DMS 273 treated with DMSO at 0.1 percent for 48 hours (cell line): Measurements from ENCODE around the gene TMCO2.
A peak's percentile ranks its signal among the peaks of the same experiment; 100 is the strongest.

Experiments used
- DNase-seq: peaks from one replicate; lab custom pipeline; 2025; lab: John Stamatoyannopoulos, UW

The TMCO2 gene

DNA sequence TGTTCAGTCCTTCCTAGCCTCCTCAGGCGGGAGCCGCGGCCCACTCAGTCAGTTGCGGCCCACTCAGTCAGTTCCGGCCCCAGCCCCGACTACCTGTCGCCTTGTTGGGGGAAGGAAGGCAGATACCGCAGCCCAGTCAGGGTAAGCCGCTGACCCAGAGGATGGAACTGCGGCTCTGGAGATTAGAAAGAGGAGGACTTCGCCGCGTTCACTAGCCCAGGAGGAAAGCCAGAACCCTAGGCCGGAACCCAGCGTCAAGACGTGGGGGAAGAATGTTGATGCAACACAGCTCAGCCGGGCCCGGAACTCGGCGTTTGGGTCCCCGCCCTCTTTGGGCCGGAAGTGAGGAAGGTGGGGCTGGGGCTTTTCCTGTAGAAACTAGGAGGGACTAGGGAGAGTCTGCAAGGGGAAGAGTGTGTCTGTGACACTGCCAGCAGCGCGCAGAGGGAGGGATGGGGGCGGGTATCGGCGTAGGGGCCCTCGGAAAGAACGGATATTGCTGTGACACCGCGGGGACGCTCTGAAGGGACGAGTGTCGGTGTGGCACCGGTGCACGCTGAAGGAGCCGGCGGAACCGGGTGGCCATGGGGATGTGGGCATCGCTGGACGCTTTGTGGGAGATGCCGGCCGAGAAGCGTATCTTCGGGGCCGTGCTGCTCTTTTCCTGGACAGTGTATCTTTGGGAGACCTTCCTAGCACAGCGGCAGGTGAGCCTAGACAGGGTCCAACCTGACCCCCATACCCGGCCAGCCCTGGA, 10.1 kb downstream of the TMCO2 start, which contains the start of gene ZMPSTE24:
Gene ZMPSTE24, plus strand, starts transcription at position 549 of the 757 bp plus-strand sequence. Its CDS starts 36 bp downstream, at position 585.
- peak; percentile 100 for DNase-seq

DNA sequence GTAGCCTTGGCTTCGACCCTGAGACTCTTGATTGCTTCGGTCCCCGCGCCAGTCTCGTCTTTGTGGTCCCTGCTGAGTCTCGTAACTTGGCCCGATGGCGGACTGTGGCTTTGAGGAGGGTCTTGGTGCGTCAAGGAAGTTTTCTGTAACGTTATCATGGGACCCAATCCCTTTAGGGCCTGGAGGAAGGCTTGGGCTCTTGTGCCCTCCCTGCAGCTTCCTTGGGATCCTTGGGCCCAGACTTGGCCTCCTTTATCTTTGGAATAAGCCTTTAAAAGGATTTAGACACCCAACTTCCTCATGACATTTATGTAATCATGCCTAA, 10.7 kb downstream of the TMCO2 start:
- no peak for DNase-seq

DNA sequence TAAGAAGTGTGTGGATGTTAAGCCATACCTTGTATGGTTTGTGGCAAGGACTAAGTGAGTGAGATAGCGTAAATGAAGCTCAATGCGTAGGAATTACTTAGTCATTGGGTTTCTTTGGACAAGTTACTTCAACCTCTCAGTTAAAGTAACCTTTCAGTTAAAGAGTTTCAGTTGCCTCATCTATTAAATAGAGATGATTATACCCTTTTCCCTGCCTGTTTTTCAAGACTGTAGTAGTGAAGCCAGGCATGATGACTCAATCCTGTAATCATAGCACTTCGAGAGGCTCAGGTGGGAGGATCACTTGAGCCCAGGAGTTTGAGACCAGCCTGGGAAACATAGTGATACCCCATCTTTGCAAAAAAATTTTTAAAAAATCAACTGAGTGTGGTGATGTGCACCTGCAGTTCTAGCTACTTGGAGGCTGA, 16.6 kb downstream of the TMCO2 start:
- DNase-seq: no peak

DNA sequence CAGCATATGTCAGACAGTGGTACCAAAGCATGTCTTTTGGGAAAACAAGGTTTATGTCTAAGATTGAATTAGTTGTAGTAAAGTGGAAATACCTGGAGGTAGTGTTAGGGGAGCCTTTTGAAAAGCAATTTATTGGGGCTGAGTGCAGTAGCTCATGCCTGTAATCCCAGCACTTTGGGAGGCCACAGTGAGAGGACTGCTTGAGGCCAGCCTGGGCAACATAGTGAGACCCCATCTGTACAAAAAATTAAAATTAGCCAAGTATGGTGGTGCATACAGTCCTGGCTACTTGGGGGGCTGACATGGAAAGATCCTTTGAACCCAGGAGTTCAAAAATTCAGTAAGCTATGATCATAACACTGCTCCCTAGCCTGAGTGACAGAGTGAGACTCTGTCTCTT, 17.6 kb downstream of the TMCO2 start:
- no peak for DNase-seq

DNA sequence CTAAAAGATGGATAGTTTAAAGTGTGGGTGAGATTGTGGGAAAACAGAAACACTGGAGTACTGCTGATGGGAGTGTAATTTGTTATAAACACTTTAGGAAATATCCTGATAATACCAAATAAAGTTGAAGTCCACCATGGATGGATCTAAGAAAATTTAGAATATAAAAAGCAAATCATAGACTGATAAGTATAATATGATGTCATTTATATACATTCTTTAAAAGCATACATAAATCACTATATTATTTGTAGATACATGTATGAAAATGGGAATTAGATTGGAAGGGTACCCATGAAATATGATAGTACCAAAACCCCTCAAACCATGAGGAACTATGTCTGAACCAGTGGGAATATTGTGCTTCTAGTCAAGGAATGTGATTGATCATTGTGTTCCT, 18.2 kb downstream of the TMCO2 start:
- DNase-seq: no peak

DNA sequence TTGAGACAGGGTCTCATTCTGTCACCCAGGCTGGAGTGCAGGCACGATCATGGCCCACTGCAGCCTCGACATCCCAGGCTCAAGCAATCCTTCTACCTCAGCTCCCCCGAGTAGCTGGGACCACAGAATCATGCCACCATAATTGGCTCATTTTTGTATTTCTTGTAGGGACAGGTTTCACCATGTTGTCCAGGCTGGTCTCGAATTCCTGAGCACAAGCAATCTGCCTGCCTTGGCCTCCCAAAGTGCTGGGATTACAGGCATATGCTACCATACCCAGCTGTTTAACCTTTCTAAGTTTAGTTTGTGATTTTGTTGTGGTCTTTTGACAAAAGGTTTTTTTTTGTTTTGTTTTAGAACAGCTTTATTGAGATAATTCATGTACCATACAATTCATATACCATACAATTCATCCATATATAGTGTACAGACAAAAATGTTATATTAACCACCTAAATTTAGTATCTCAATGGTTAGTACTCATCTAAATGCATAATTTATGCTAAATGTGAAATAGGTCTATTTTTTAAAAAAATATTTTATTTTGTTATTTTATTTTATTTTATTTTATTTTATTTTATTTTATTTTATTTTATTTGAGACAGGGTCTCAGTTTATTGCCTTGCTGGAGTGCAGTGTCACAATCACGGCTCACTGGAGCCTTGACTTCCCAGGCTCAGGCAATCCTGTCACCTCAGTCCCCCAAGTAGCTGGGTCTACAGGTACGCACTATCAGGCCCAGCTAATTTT, 19.2 kb downstream of the TMCO2 start:
- no peak for DNase-seq

DNA sequence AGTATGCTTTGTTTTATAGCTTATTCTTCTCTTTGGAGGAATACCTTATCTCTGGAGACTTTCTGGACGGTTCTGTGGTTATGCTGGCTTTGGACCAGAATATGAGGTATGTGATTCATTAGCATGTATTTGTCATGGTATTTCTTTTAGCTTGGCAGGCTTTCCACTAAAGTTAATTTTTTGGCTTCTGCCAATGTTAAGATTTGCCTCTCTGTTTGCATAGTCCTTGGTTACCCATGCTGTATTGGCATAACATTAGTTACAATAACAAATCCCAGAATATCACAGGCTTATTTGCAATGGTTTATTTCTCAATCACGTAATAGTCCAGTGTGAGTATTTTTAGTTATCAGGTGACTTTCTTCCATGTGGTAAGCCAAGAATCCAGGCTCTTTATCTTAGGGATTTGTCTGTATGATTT, 20.0 kb downstream of the TMCO2 start:
- DNase-seq: no peak

DNA sequence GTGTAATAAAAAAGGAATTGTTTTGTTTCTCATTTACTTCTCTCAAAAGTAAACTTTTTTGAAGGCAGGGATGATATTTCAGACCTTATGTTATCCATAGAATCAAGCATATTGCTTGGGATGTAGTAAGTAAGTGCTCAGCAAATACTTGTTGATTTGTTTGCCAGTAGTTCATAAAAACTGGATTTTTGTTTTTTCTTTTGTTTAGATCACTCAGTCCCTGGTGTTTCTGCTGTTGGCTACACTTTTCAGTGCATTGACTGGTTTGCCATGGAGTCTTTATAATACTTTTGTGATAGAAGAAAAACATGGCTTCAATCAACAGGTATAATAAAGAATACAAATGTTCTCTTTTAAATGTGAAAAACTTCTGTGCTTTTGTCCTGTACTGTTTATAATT, 20.5 kb downstream of the TMCO2 start:
- DNase-seq: no peak

DNA sequence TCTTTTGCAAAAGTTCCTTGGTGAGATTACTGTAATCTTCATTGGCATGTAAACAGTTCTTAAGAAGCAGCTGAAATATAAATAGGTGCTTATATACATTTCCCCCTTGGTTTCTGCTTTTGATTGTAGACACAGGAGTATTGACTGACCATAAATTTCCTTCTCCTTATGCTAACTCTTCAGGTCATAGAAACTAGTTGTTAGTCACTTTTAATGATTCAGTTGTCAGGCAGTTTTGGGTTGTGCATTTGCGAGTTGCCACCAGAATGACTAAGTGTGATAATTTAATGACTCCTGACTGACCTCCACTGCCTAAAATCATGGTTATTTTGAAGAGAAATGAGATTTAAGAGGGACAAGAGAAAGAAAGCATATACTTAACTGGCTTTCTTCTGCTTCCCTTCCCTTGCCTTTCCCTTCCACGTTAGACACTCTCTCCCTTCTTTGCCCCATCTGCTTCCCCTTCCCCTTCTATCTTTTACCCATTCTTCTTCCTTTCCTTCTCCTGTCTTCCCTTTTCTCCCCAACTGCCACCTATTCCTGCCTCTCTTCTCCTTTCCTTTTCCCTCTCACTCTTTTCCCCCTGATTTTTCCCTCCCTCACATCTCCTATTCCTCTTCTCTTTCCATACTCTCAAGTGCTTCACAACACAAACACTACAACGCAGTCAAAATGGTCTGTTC, 22.6 kb downstream of the TMCO2 start:
- no peak for DNase-seq

DNA sequence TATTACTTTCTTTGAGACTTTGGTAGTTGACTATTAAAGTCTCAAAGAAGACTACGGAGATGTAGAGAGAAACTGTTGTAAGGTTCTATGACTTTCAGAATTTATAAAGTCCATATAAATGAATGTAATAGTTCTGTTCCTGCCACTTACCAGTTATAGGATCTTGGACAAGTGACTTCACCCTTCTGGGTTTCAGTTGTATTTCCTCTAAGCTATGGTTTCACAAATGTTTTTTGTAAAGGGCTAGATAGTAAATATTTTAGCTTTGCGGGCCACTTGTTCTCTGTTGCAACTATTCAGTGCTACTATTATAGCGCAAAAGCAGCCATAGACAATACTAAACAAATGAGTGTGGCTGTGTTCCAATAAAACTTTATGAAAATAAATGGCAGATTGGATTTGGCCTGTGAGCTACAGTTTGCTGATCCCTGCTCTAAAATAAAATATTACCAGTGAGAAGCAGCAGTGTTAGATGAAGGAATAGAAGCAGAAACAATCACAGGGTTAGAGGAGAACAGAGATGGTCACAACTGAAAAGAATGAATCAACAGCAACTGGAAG, 25.0 kb downstream of the TMCO2 start:
- no peak for DNase-seq

DNA sequence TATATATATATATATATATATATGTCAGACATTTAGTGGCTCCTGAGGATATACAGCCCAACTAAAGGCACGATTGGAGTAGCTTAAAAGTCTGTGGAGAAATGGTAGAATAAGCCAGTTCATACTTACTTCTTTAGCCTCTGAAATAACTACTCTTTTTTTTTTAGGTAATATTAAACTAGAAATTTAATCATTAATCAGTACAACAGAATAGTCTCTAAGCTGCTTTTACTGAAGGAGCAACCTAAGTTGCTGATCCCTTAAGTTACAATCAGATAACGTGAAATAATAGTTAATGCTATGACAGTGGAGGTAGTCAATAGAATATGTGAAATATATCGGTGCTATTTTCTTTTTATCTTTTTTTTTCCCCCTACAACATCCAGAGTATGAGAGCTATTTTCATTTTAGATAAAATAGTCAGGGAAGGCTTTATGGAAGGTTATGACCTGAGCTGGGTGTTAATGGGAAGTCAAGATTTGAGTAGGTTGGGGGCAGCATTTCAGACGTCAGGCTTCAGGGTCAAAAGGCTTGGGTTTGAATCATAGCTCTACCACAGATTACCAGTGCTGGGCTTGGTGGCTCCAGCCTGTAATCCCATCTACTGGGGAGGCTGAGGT, 25.9 kb downstream of the TMCO2 start:
- no peak for DNase-seq

DNA sequence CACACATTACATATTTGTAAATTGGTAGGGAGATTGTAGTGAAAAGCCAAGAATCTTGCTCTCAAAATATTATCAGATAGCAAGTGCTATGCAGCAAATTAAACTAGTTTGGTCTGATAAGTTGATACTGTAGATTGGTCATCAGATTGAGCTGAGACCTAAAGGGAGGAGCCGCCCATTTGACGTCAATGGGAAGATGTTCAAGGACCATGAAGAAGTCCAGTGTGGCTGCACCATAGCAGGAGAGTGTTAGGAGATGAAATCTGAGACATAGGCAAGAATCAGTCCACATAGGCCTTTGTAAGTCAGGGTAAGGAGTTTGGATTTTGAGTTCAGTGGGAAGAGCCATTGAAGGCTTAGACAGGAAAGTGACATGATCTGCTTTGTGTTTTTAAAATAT, 26.6 kb downstream of the TMCO2 start:
- DNase-seq: no peak

DNA sequence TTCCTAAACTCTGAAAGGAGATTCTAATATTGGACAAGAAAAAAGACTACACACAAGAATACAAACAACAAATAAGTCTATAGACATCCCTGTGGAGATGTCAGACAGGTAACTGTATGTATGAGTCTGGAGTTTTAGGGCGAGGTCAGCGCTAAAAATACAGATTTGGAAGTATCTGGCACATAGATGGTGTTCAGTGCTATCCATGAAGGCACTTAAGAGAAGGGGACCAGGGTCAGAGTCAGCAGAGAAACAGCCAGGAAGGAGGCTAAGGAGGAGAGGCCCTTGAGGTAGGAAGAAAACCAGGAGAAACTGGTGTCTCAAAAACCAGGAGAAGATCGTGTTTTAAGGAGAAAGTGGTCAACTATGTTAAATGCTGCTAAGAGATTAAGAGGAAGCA, 28.4 kb downstream of the TMCO2 start:
- DNase-seq: no peak

DNA sequence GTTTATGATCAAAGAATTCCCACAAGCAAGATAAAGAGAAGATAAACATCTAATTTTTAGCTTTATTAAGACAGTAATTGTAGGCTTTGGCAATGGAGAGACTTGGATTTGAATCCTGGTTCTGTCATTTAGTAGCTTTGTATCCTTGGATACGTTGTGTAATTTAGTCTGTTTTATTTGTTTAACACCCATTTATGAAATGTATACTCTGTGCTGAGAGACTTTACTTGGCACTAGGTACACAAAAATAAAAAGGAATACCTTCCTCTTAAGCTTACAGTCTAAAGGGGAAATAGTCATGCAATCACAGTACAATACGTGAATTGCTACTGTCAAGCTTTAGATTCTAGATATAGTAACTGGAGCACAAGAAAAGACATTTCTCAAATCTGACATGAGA, 34.1 kb downstream of the TMCO2 start:
- no peak for DNase-seq

DNA sequence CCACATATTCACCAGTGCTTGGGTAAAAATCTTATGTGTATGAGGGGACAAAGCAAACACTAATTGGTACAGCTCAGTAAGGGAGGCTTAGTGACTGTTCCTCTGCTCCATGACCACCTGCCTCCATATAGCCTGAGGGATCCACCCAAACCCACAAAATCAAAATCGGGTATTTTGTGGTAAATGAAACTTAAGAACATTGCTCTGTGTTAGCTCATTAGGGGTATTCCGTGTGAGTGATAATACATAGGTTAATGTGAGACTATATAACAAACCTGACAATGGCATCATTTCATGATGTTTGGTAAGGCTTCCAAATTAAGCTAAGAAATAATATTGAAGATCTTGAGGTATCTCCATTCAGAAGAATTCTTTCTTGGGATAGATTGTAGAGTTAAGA, 43.6 kb downstream of the TMCO2 start:
- DNase-seq: no peak

DNA sequence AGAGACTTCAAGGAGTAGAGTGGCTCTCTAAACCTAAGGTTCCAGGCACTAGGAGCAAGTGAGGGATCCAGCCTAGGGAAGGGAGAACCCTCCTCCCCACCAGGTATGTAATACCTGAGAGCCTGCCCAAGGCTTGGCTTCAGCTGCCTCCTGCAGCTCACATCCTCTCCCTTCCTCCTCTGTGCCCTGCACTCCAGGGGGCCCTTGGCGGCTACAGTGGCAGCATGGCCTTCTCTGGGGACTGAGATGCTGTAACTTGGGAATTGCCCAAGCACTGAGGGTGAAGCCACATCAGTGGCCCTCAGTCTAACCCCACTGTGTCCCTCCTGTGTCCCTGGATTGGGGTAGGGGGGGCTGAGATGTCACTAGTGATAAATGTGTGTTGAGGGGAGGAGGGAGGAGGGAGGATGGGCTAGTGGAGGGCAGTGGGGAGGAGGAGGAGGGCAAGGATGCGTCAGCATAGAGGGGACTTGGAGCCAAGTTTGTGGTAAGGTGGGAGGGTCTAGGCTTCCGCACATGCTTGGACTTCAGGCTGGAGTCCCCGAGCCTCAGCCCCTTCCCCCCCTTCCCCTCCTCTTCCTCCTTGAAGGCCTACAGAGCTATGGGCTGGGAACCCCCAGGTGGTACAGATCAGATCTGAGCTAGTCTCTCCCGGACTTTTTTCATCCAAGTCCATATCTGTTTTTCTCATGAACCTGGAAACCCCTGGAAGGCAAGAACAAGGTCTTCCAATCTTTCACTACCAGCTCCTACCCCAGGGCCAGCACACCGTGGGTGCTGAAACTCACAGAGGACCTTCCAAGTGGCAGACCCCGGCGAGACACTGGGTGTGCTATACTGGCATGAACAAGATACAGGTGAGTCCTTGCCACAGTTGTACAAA, 51.9 kb downstream of the TMCO2 start:
- no peak for DNase-seq

DNA sequence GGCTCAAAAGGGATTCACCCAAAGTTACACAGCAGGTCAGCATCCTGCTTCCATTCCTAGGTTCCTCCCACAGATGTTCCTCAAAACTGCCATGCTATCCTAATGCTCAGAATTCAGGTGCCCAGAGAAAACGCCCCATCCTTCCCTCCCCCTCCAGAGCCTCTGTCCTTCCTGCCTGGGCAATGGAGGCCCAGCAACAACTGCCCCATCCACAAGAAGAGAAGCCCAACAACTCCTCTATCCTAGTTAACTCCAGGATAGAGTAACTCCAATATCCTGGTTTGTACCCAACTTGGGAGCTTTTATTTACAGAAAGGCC, 52.5 kb downstream of the TMCO2 start:
- DNase-seq: no peak

DNA sequence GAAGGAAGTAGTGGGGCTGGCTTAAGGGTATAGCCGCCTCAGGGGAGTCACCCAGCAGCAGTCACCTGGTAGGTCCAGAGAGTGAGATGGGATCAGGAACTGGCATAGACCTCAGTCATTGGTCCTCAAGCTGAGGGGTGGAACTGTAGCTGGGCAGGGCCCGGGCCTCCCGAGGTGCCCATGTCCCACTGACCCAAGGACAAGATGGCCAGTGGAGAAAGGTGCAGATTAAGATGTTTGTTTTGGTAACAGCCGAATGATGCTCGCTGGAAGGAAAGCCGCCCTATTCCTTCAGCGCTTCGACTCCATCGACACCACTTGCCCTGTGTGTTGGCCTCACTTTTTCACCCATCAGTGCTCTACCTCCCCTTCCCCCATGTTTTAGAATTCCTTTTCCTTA, 52.9 kb downstream of the TMCO2 start:
- no peak for DNase-seq

DNA sequence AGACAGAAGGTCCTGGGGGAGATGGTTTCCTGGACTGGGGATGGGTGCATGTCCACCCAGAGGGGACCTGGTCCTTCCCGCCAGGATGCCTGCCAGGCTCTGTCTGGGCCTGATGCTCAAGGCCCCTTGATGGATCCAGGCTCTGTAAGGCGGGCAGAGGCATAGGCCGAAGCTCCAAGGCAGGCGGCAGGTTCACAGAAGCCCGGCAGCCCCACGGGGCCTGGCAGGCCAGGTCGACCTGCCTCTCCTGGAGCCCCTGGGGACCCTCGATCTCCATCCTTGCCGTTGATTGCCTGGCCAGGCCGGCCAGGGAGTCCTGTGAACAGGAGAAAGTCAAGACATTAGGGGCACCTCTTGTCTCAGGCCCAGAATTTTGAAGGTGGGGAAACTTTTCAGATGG, 53.3 kb downstream of the TMCO2 start:
- no peak for DNase-seq
